Measurements from ENCODE around the gene EXD1.
A peak's percentile ranks its signal among the peaks of the same experiment; 100 is the strongest.
"Not testable (repeated sequence)": the region's sequence is repeated elsewhere in the genome, so short reads cannot be mapped to it uniquely, and the experiment has no call there.

Gene EXD1, protein sequence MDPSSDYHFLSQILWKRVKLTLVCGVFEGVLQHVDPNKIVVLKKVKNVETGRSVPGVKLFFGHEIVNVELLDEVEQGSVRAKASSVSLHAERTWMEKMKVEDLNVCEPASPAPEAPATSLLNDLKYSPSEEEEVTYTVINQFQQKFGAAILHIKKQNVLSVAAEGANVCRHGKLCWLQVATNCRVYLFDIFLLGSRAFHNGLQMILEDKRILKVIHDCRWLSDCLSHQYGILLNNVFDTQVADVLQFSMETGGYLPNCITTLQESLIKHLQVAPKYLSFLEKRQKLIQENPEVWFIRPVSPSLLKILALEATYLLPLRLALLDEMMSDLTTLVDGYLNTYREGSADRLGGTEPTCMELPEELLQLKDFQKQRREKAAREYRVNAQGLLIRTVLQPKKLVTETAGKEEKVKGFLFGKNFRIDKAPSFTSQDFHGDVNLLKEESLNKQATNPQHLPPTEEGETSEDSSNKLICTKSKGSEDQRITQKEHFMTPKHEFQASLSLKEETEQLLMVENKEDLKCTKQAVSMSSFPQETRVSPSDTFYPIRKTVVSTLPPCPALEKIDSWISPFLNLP

GRCh38 chr15:41230650-41231421 is at the start of gene EXD1, which contains the start of gene CHP1:
Gene EXD1 (minus strand): TSS chr15:41230757. CDS start chr15:41226575, 4,182 bp downstream.
Gene CHP1 (plus strand): TSS chr15:41231268. CDS start chr15:41231383, 115 bp downstream.
- DNase-seq (ENCODE audit: low spot score) = peak; percentile 97

DNA sequence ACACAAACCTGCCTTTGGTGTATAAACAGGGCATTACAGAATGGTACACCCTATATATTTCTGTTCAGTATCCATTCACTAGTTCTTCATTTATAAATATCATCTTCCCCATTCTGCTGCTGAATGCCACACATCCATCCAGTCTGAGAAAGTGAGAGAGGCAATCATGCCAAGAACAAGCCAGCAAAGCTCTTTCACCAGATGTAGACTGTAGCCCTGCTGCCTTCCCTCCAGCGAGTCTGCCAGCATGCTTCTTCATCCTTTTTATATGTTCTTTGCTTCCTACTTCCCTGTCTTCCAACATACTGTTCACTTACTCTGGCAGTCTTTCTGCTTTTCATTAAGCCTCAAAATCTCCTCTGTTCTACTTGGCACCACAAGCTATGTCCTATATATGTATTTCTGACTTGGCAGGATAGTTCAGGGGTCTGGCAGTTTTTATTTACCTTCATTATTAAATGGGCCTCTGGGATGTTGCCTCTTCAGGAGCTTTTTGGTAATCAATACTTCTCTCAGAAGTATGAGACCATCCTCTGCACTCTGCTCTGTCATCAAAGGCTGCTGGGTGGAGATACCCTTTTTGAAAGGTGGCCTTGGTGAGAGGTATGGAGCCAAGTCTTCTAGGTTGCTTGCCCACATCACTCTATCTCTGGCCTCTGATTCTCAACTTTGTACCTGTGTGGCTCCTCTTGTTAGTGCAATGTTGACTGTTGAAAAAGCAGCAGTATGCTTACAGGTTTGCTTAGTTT is 49.2 kb upstream of the EXD1 start:
- DNase-seq (ENCODE audit: low spot score) = no peak

DNA sequence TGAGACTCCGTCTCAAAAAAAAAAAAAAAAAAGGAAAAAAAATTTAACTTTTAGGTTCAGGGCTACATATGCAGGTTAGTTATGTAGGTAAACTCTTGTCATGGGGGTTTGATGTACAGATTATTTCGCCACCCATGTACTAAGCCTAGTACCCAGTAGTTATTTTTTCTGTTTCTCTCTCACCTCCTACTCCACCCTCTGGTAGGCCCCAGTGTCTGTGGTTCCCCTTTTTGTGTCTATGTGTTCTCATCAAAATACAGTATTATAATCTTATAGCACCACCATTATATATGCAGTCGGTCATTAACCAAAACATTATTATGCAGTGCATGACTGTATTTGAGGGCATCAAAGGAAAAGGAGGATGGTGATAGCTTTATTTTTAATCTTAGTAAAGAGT is 47.8 kb upstream of the EXD1 start:
- no peak for DNase-seq (ENCODE audit: low spot score)

GRCh38 chr15:41276831-41277230 is 46.3 kb upstream of the EXD1 start:
- no peak for DNase-seq (ENCODE audit: low spot score)

DNA sequence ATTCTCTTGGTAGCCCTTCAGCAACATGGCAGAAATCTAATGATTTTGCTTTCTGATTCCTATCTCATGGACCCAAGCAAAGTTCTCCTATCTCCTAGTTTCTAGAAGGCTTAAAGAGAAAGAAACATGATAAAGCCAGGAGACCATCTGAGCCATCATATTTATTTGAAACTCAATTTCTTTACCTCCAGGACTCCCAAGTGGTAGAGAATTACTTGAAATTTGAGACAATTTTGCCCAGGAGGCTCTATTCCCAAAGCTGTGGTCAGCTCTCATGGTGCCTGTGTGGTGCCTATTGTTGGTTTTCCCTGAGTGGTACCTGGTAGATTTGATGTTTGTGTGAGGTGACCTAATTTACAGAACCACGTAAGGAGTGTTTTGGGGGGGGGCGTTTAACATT is 39.3 kb upstream of the EXD1 start:
- DNase-seq (ENCODE audit: low spot score) = no peak

GRCh38 chr15:41263891-41264351 is 33.4 kb upstream of the EXD1 start:
- no peak for DNase-seq (ENCODE audit: low spot score)

- DNase-seq (ENCODE audit: low spot score) = no peak
Observed at GRCh38 chr15:41262571-41262970, 32.0 kb upstream of the EXD1 start.

DNA sequence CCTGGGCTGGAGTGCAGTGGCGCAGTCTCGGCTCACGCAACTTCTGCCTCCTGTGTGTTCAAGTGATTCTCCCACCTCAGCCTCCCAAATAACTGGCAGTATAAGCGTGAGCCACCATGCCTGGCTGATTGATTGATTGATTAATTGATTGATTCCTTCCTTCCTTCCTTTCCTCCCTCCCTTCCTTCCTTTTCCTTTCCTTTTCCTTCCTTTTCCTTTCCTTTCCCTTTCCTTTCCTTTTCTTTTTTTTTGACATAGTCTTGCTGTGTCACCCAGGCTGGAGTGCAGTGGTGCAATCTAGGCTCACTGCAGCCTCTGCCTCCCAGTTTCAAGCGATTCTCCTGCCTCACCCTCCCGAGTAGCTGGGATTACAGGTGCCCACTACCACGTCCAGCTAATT is 30.4 kb upstream of the EXD1 start:
- not testable (repeated sequence) for DNase-seq (ENCODE audit: low spot score)

DNA sequence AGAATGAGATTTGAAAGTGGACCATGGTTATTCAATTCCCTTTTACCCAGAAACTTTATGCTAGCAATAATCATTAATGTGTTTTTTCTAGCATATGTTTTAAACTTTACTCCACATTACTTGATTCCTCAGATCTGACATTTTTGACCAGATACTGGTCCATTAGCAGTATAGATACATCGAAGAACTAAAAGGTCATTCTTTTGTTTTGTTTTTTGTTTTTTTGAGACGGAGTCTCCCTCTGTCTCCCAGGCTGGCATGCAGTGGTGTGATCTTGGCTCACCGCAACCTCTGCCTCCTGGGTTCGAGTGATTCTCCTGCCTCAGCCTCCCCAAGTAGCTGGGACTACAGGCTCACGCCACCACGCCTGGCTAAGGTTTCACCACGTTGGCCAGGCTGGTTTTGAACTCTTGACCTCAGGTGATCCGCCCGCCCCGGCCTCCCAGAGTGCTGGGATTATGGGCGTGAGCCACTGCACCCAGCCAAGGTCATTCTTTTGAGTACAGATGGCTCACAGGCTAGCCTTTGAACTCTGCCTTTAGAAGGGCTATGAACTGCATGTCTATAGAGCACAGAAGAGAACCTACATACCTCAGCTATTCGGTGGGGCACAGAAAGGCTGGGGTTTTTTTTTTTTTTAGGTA is 29.1 kb upstream of the EXD1 start:
- DNase-seq (ENCODE audit: low spot score) = no peak

GRCh38 chr15:41258750-41259471 is 28.4 kb upstream of the EXD1 start:
- DNase-seq (ENCODE audit: low spot score) = peak; percentile 16

DNA sequence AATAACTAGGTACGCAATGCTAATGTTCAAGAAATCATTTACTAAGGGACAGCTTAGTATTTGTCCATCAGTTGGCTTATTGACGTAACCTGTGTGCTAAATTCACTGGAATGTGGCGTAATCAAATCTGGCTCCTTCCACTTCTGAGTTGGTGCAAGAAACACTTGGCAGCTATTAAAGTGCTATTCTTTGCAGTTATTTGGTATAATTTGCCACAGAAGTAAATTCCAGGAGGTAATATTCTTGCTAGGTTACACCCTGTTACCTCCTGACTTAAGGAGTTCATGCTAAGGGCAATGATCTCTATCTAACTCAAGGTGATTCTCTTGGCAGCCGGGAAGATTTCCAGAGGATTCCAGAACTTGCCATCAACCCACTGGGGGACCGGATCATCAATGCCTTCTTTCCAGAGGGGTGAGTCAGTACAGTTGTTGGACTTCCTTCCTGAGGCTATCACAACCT is 26.1 kb upstream of the EXD1 start:
- DNase-seq (ENCODE audit: low spot score) = no peak

- no peak for DNase-seq (ENCODE audit: low spot score)
Observed at GRCh38 chr15:41256103-41256502, 25.5 kb upstream of the EXD1 start.

DNA sequence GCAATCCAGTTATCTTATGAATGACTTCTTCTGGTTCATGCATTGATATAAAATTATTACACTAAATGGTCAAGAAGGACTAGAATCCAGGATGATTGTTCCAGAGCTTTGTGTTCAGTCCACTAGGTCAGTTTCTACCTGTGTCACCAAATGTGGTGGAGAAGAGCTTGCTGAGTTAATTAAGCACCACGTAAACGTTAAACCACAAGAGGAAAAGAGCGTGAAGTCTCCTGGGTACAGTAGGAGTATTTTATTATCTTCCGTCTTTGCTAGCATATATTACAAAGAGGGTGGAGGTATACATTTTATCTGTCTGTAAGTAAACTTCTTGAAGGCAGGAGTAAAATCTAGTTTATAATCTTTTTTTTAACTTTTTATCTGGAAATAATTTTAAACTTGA is 24.0 kb upstream of the EXD1 start:
- DNase-seq (ENCODE audit: low spot score) = no peak

DNA sequence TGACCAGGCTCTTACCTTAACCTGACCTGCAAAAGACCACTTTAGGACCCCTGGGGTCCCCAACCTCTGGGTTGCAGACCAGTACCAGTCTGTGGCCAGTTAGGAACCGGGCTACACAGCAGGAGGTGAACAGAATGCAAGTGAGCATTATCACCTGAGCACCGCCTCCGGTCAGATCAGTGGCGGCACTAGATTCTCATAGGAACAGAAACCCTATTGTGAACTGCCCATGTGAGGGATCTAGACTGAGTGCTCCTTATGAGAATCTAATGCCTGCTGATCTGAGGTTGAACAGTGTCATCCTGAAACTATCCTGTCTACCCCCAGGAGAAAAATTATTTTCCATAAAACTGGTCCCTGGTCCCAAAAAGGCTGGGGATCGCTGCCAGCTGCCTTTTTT is 20.9 kb upstream of the EXD1 start:
- no peak for DNase-seq (ENCODE audit: low spot score)

- not testable (repeated sequence) for DNase-seq (ENCODE audit: low spot score)
Observed at GRCh38 chr15:41250745-41251144, 20.2 kb upstream of the EXD1 start.

GRCh38 chr15:41241221-41241964 is 10.8 kb upstream of the EXD1 start:
- no peak for DNase-seq (ENCODE audit: low spot score)

GRCh38 chr15:41238100-41238499 is 7.5 kb upstream of the EXD1 start:
- DNase-seq (ENCODE audit: low spot score) = no peak

DNA sequence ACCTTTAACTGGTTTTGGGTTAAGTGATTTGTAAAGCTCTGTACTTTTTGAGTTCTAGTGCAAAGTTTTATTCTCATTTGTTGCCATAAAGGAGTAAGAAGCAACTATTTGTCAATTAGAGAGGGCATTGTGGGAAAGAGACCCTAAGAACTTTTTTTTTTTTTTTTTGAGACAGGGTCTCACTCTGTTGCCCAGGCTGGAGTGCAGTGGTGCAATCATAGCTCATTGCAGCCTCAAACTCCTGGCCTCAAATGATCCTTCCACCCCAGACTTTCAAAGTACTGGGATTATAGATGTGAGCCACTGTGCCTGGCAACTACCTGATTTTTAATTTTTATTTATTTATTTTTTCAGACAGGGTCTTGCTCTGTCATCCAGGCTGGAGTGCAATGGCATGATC is 5.4 kb upstream of the EXD1 start:
- DNase-seq (ENCODE audit: low spot score) = no peak

GRCh38 chr15:41235228-41235627 is 4.7 kb upstream of the EXD1 start:
- not testable (repeated sequence) for DNase-seq (ENCODE audit: low spot score)

DNA sequence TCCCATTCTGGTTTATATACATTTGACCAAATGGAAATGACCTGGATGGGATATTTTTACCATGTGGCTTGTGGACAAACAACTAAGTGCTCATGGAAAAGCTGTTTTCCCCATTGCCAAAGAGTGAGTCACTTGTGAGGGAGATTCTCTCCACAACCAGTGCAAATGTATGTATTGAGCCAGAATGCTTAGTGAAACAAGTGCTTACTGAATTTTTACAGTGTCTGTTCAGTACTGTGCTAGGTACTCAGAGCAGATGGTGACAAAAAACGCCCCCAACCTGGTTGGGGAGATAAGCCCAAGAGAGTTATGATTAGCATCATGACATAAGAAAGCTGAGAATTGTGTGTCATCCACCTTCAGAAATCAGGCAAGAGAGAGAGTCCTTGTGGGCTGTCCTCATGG is 2.8 kb upstream of the EXD1 start:
- DNase-seq (ENCODE audit: low spot score) = no peak
